ENCODE measurements around the gene PLEKHH3.
"Not testable (repeated sequence)": the region's sequence is repeated elsewhere in the genome, so short reads cannot be mapped to it uniquely, and the experiment has no call there.

The PLEKHH3 gene

GRCh38 chr17:42672038-42672437, 4.8 kb downstream of the PLEKHH3 start:
- DNase-seq (ENCODE audit: low spot score), result no peak

GRCh38 chr17:42670789-42671657, 5.8 kb downstream of the PLEKHH3 start:
- no peak for DNase-seq (ENCODE audit: low spot score)

GRCh38 chr17:42669977-42670788, 6.6 kb downstream of the PLEKHH3 start:
- DNase-seq (ENCODE audit: low spot score), result no peak

- DNase-seq (ENCODE audit: low spot score), result no peak
Measured at GRCh38 chr17:42669705-42669976, 7.2 kb downstream of the PLEKHH3 start.

DNA sequence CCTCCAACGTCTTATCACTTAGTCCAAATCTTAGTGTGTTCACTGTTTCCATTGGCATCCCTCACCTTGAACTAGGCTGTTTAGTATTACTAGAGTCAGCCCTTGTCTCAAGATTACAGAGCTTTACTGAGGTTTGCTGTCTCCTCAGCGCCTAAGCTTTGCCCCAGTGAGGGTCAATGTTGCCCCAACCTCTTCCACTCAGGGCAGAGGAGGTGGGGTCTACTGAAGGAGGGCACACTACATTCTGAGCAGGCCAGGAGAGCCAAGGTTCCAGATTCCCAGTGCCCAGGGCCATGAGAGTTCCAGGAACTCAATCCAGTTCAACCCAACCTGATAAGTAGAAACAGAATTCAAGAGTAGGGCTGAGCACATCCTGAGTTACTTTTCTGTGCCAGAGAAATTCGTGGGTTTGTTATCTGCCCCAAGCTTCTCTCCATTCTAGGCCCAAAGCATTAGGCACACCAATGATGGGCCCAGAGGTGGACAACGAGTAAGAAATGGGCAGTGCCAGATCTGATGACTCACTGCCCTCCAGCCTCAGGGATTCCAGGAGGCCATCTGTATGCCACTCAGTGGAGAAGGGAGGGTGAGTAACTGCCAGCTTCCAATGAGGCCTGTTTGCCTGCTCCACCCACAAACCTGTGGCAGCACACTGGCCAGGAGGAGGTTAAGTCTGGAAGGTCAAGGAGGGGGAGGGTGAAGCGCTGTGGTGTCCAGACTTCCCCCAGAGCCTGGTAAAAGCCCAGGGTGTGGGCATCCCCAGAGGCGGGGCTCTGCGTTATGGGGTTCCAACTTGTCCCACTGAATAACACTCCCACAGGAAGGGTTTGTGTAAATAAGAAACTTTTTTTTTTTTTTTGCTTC, 9.5 kb downstream of the PLEKHH3 start:
- peak; percentile 94 for DNase-seq (ENCODE audit: low spot score)

DNA sequence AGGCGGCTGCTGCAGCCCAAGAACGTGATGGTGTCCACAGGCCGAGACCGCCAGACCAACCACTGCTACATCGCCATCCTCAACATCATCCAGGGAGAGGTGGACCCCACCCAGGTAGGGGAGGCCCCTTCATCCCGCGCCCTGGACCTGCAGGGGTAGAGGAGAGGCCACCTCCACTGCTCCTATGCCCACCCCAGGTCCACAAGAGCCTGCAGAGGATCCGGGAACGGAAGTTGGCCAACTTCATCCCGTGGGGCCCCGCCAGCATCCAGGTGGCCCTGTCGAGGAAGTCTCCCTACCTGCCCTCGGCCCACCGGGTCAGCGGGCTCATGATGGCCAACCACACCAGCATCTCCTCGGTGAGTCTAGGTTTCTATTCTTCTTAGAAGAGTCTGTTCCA, 10.7 kb downstream of the PLEKHH3 start:
- not testable (repeated sequence) for DNase-seq (ENCODE audit: low spot score)

DNA sequence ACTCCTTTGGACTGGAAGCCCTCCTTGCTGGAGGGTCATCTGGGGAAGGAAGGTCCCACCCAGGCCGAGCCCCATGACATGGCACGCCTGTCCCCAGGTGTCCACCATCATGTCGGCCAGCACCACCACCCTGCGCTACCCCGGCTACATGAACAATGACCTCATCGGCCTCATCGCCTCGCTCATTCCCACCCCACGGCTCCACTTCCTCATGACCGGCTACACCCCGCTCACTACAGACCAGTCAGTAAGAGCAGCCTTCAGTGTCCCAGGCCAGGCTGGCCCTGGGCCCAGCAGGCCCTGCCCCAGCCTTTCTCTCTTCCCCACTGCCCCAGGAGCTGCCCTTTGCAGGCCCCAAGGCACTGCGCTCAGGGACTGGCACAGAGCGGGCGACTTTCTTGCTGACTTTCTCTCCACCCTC, 11.2 kb downstream of the PLEKHH3 start:
- DNase-seq (ENCODE audit: low spot score), result no peak

GRCh38 chr17:42660692-42661345, 16.0 kb downstream of the PLEKHH3 start:
- peak; percentile 72 for DNase-seq (ENCODE audit: low spot score)

- DNase-seq (ENCODE audit: low spot score), result not testable (repeated sequence)
Measured at GRCh38 chr17:42659932-42660274, 16.9 kb downstream of the PLEKHH3 start.

- peak; percentile 95 for DNase-seq (ENCODE audit: low spot score)
Measured at GRCh38 chr17:42659079-42659931, 17.5 kb downstream of the PLEKHH3 start, which contains the start of gene TUBG2. TSS of gene TUBG2 (plus strand) at chr17:42659284. CDS start at chr17:42659504, 220 bp downstream.

DNA sequence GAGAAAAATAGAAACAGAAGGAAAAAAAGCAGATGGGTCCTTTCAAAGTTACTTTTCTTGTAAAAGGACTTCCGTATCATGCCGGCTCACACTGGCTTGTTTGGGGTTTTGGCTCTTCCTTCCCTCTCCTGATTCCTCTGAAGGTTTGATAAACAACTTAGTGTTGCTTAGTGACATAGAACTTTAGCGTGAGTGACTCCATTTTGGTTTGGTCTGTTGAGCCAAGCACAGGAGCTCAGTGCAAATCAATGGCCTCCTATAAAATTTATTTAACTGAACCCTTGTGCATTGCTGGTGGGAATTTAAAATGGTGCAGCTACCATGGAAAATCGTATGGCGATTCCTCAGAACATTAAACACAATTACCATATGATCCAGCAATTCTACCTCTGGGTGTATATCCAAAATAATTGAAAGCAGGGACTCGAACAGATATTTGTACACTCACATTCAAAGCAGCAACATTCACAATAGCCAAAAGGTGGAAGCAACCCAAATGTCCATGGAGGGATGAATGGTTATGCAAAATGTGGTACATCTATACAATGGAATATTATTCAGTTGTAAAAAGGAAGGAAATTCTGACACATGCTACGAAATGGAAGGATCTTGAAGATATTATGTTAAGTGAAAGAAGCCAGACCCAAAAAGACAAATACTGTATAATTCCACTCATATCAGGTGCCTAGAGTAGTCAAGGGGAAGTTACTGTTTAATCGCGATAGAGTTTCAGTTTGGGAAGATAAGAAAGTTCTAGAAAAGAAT, 18.8 kb downstream of the PLEKHH3 start:
- DNase-seq (ENCODE audit: low spot score), result no peak

DNA sequence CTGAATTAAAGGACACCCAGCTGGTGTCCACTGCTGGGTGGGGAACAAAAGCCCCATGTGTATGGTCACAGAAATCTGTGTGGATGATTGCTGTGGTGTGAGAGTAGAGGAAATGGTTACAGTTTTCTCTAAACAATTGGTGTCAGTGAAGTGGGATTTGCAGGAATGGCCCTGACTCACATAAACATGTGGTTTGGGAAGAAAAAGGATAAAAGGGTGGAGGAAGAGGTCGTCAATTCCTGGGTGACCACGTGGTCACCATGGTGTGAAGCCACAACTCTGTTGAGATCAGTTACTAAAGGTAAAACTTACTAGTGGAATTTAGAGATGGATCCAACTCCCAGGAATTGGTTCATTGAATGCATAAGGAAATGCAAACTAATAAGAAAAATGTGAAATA, 21.3 kb downstream of the PLEKHH3 start:
- DNase-seq (ENCODE audit: low spot score), result peak; percentile 75

DNA sequence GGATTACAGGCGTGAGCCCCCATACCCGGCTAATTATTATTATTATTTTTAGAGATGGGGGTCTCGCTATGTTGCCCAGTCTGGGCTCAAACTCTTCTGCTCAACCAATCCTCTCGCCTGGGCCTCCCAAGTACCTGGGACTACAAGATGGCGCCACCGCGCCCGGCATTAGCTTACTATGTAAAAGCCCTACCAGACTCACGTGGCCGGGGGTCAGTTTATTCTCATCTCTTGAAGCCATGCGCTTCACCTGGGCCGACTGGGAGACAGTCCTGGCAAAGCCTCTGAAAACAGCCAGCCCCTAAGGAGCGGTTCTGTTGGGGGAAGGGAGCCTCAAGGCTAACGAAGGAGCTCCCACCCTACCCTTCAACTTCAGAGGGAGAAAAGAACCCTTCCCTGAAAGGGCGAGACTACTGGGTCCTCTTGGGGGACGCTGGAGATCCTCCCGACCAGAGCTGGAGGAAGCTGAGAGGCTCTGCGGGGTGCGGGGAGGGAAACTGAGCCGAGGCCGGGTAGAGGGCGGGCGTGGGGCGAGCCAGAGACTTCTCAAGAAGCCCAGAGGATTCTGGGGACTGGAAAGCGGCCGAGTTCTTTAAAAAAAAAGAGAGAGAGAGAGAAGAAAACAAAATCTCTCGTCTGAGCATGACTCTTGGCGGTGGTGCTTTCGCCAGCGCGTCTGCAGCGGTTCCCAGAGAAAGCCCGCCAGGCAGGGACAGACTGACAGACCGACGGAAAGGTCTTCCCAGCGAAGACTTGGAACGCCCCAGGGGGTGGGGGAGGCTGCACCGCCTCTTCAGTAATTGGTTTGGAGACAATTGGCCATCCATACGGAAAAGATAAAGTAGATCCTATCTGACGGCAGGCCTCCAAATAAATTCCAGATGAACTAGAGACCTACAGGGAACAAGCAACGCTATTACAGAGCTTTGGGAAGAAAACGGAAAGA, 23.3 kb downstream of the PLEKHH3 start:
- no peak for DNase-seq (ENCODE audit: low spot score)

GRCh38 chr17:42651392-42651791, 25.4 kb downstream of the PLEKHH3 start:
- no peak for DNase-seq (ENCODE audit: low spot score)

DNA sequence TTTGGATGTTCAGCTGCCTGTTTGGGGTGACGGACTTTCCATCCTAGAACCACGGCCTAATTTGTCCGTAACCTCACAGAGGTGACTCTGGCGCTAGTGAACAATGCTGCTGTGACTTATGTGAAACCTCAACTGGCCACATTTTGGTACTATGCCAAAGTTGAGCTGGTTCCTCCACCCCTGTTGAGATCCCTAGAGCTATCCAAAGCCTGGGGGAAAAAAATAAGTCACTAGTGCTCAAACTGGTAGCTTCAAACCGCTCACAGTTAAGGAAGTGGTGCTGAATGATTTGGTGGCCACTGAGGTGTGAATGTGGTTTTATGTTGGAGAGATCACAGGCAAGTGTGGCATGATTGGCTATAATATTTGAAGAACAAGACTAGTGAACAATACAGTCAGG, 29.0 kb downstream of the PLEKHH3 start:
- DNase-seq (ENCODE audit: low spot score), result peak; percentile 74

- no peak for DNase-seq (ENCODE audit: low spot score)
Measured at GRCh38 chr17:42642336-42642735, 34.5 kb downstream of the PLEKHH3 start.

- DNase-seq (ENCODE audit: low spot score), result no peak
Measured at GRCh38 chr17:42640121-42640520, 36.7 kb downstream of the PLEKHH3 start.

DNA sequence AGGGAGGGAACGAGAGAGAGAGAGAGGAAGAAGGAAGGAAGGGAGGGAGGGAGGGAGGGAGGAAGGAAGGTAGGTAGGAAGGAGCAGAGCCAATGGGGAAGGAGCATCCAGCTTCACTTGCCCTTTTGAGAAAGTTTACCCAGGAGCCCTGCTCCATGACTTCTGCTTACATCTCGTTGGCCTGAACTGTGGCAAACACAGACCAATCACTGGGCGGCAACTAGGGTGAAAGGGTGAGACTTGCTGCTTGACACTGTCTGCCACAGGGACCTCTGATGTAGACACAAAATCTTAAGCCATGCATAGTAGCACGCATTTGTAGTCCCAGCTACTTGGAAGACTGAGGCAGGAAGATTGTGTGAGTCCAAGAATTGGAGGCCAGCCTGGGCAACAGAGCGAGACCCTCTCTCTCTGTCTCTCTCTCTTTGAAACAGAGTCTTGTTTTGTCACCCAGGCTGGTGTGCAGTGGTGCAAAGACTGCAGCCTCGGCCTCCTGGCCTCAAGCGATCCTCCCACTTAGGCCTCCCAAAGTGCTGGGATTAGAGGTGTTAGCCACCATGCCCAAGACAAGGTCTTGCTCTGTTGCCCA, 37.2 kb downstream of the PLEKHH3 start:
- DNase-seq (ENCODE audit: low spot score), result no peak

All from kidney tubule cell (primary cell).